GM12874 (cell line): ENCODE data around the gene SEPHS1.

ENCODE experiments used
- TF ChIP-seq, protein P1 (sequence below): IDR thresholded peaks from 2 replicates; pipeline ENCODE4 v1.5.1; 2011; ENCODE audit warnings: low read depth, mild to moderate bottlenecking, control low read depth, low read length, moderate library complexity; ENCODE audit not compliant: insufficient read depth

SEPHS1 gene

DNA sequence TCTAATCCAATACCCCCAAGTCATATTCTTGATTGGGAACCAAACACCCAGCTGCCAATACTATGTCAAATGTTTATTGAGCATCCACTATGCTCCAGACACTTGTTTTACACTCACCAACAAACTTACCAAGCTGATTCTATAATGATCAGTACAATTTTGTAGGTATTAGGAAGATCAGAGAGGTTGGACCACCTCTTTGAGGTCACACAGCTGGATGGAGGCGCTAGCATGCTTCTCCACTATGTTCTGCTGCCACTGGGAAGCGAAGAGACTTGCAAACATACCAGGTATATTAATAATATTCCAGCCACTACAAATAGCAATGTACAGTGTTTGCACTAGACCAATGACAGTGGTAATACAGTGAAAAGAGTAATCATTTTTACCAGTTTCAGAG is 25.6 kb upstream of the SEPHS1 start:
- TF ChIP-seq, protein P1, sequence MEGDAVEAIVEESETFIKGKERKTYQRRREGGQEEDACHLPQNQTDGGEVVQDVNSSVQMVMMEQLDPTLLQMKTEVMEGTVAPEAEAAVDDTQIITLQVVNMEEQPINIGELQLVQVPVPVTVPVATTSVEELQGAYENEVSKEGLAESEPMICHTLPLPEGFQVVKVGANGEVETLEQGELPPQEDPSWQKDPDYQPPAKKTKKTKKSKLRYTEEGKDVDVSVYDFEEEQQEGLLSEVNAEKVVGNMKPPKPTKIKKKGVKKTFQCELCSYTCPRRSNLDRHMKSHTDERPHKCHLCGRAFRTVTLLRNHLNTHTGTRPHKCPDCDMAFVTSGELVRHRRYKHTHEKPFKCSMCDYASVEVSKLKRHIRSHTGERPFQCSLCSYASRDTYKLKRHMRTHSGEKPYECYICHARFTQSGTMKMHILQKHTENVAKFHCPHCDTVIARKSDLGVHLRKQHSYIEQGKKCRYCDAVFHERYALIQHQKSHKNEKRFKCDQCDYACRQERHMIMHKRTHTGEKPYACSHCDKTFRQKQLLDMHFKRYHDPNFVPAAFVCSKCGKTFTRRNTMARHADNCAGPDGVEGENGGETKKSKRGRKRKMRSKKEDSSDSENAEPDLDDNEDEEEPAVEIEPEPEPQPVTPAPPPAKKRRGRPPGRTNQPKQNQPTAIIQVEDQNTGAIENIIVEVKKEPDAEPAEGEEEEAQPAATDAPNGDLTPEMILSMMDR, result no peak

GRCh38 chr10:13372524-13372923 is 24.4 kb upstream of the SEPHS1 start:
- TF ChIP-seq, protein P1, result no peak

GRCh38 chr10:13371897-13372470 is 23.9 kb upstream of the SEPHS1 start:
- TF ChIP-seq, protein P1, result peak; percentile 85

- TF ChIP-seq, protein P1, result no peak
These were observed 18.8 kb upstream of the SEPHS1 start for GRCh38 chr10:13366891-13367290.

DNA sequence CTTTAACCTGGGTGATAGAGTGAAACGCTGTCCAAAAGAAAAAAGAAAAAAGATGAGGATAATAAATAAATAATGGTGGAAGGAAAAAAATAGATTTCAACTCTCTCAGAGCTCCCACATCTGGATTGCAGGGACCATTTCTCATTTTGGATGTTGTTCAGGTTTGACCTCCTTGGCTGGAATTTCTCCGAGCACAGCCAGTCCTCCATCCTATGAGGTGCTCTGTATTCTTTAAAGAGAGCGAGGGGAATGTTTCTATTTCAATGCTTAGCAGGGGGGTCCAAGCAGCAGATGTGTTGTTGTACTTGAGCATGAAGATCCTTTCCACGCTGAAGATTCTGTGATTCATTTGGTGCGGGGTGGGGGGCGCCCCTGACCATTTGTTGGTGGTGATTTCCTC is 17.7 kb upstream of the SEPHS1 start:
- TF ChIP-seq, protein P1, result no peak

DNA sequence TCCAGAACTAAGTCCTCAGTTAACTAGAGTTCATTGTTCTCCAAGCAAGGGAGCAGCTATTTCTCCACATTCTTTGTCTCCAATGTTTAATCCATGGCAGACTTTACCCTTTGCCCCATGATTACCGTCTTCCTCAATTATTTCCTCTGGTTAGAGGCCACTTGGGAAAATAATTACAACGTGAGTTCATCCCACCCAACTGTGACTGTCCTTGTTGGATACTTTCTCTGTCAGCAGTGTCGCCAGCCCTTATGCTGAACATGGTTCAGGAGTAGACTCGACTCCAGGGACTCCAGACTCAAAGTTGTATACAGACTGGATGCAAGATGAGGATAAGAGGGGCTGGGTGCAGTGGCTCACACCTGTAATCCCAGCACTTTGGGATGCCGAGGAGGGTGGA is 17.1 kb upstream of the SEPHS1 start:
- TF ChIP-seq, protein P1, result no peak

DNA sequence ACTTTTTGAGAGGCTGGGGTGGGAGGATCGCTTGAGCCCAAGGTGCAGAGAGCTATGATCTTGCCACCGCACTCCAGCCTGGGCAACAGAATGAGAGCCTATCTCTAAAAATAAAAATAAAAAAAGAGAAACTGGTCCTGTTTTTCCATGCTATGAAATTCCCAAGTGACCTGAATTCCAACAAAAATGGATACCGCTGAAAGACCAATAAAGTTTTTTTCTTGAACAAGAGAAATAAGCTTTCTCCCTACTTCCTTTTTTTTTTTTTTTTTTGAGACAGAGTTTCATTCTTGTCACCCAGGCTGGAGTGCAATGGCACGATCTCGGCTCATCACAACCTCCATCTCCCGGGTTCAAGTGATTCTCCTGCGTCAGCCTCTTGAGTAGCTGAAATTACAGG is 12.5 kb upstream of the SEPHS1 start:
- TF ChIP-seq, protein P1, result no peak

- TF ChIP-seq, protein P1, result no peak
These were observed 8.3 kb upstream of the SEPHS1 start for GRCh38 chr10:13356392-13356791.
